ENCODE results near the gene STIP1. TPM values are rescaled to one million over a fixed set of nuclear protein-coding genes. Genes with fewer than 3 reads are reported as not detected.

Gene STIP1
- total and polyA plus RNA-seq, 10 donors, result 30.1 to 111 (median 68.7) TPM

DNA sequence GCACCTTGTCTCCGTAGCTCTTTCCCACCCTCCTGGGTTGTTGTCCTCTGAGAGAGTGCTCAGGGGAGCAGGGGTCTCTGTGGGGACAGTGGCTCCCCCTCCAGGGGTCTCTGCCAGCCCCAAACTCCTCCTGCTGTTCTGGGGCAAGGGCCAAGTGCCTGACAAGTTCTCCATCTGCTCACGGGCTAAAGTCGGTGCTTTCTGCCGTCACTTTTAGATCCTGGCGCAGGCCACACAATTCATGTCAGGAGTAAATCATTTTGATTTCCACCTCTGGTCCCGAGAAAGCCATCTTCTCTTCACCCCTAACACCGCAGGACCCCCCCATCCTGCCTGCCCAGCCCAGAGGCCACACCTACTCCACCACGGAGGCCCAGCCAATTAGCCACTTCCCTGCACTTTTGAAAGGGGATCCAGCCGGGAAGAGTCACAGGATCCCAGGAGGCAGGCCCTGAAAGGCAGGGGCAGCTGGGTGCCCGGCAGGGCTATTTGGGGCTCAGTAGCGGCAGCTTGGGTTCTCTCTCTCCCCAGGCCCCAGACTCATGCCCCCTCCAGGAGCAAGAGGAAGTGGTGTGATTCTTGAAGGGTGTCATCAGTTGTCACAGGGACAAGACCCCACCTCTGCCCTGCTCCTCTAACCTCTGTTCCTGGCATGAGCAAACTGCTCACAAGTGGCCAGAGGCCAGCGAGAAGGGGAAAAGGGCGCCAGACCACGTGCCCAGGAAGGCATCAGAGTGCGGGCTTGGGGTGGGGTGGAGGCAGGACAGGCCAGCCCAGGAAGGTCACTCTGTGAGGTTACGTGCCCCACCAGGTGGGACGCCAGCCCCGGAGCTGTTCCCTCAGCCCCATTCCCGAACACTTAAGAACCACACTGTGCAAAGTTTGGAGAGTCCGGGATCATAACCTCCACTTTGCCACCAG lies 21.3 kb upstream of the STIP1 start:
- Histone ChIP-seq H3K4me1 (peaks cover 11 to 30% (median 22%) of the 10 kb centered on the region in 6 donors), H3K36me3 (no peaks in the 10 kb centered on the region), H3K27me3 (replicated peaks in 1 of 7) (peaks cover 0 to 11% (median 0%) of the 10 kb centered on the region in 7 donors), H3K9me3 (no peaks in the 10 kb centered on the region), H3K27ac (no peak overlapping the region), H3K4me3 (peak overlapping the region in 6 of 8 donors; percentile 56 to 90 (median 80))
- DNase-seq, result no peak
- intact Hi-C loops (cut with DNase I; ENCODE audit: low total_unique reads), result no loop called here
- 57 to 75% (median 66%) methylated on average over 14 to 20 of the region's 20 CpGs for WGBS, 5 donors
- TF ChIP-seq, protein P1, sequence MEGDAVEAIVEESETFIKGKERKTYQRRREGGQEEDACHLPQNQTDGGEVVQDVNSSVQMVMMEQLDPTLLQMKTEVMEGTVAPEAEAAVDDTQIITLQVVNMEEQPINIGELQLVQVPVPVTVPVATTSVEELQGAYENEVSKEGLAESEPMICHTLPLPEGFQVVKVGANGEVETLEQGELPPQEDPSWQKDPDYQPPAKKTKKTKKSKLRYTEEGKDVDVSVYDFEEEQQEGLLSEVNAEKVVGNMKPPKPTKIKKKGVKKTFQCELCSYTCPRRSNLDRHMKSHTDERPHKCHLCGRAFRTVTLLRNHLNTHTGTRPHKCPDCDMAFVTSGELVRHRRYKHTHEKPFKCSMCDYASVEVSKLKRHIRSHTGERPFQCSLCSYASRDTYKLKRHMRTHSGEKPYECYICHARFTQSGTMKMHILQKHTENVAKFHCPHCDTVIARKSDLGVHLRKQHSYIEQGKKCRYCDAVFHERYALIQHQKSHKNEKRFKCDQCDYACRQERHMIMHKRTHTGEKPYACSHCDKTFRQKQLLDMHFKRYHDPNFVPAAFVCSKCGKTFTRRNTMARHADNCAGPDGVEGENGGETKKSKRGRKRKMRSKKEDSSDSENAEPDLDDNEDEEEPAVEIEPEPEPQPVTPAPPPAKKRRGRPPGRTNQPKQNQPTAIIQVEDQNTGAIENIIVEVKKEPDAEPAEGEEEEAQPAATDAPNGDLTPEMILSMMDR (IDR thresholded peaks at IDR 0.05 in 8 of 11, conservative IDR thresholded peaks at IDR 0.05 in 3 of 11), result no peak
- TF ChIP-seq POLR2AphosphoS5 (IDR thresholded peaks at IDR 0.05) (no peak), POLR2A (IDR thresholded peaks at IDR 0.05) (no peak)

DNA sequence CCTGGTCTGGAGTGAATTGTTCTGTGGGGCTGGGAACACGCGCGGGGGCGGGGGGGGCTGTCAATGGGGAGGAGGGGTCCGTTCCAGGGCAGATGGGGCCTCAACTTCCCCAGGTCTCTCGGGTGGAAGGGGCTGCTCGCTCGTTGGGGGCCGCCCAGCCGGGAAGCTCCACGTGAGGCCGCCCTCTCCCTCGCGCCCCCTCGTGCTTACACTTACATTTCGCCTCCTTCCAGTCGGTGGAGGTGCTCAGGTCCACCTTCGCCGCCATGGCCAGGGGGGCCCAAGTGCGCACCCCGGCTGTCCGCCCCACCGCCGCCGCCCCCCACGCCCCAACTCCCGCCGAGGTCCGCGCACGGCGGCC lies 20.5 kb upstream of the STIP1 start:
- DNase-seq, result no peak
- peaks cover 11 to 30% (median 22%) of the 10 kb centered on the region in 6 donors for H3K4me1 ChIP-seq
- H3K4me3 ChIP-seq, result peak overlapping the region; percentile 56 to 90 (median 80)
- TF ChIP-seq POLR2AphosphoS5 (IDR thresholded peaks at IDR 0.05), result no peak
- intact Hi-C loops (cut with DNase I; ENCODE audit: low total_unique reads), result no loop called here
- WGBS, 5 donors, result 0 to 3% (median 2%) methylated on average over 3 to 32 of the region's 32 CpGs
- peak overlapping the region in 7 of 8 donors; percentile 43 to 79 (median 69) for H3K27ac ChIP-seq
- no peaks in the 10 kb centered on the region for H3K36me3 ChIP-seq
- no peaks in the 10 kb centered on the region for H3K9me3 ChIP-seq
- H3K27me3 ChIP-seq (replicated peaks in 1 of 7), result peaks cover 0 to 11% (median 0%) of the 10 kb centered on the region in 7 donors

DNA sequence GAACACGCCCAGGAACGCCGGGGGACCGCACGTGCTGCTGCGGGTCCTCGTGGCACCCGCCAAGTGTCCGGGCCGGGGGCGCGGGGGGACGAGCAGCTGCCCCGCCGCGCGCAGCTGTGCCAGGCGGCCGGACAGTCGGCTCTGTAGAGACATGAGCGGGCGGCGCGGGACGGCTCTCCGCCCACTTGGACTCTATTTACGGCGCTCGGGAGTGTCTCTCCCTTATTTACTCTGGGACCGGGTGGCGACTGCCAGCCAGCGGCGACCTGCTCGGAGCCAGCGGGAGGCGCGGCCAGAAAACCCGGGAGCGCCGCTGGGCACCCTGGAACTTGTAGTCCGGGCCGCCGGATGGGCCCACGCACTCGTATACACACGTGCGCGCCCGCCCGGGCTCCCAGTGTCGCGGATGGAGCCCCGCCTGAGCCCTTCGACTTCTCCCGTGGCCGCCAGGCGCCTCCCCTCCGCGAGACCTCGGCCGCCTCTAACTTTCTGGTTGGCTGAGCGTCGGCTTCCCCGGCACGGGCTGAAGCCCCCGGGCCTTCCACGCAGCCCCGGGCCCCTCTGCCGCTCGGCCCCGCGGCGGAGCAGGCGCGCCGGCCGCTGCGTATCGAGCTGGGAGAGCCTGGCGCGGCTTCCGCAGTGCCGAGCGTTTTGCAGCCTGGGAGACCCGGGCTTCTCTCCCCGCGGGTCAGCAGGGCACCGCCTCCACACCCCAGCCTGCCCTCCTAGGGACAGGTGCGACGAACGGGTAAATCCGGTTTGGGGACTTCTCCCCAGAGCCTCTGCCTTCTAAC lies 19.9 kb upstream of the STIP1 start, which contains the start of gene MACROD1:
MACROD1 (minus strand) TSS at position 272 of the 794 bp plus-strand sequence; CDS start at position 153, 119 bp downstream.
- WGBS, 5 donors, result 1% methylated on average over 24 to 92 of the region's 92 CpGs

GRCh38 chr11:64170419-64170818 lies 15.6 kb upstream of the STIP1 start:
- peaks cover 0 to 3% (median 0%) of the 10 kb centered on the region in 8 donors for H3K9me3 ChIP-seq
- H3K27ac ChIP-seq, result no peak overlapping the region
- TF ChIP-seq POLR2A (IDR thresholded peaks at IDR 0.05) (no peak), POLR2AphosphoS5 (IDR thresholded peaks at IDR 0.05) (no peak)
- TF ChIP-seq, protein P1 (IDR thresholded peaks at IDR 0.05 in 8 of 11, conservative IDR thresholded peaks at IDR 0.05 in 3 of 11), result no peak
- peaks cover under 1 to 17% (median 11%) of the 10 kb centered on the region in 6 donors for H3K4me1 ChIP-seq
- no peaks in the 10 kb centered on the region for H3K36me3 ChIP-seq
- intact Hi-C loops (cut with DNase I; ENCODE audit: low total_unique reads), result no loop called here
- no peak for DNase-seq
- peaks cover 0 to 7% (median 0%) of the 10 kb centered on the region in 7 donors for H3K27me3 ChIP-seq (replicated peaks in 1 of 7)
- no peak overlapping the region for H3K4me3 ChIP-seq
- WGBS, 5 donors, result 82 to 89% (median 85%) methylated on average over 4 of the region's 4 CpGs

More for the DNA sequence above, 19.9 kb upstream of the STIP1 start, which contains the start of gene MACROD1:
- no peaks in the 10 kb centered on the region for H3K36me3 ChIP-seq
- peak; percentile 93 for DNase-seq
- peaks cover 11 to 30% (median 22%) of the 10 kb centered on the region in 6 donors for H3K4me1 ChIP-seq
- TF ChIP-seq, protein P1 (IDR thresholded peaks at IDR 0.05 in 8 of 11, conservative IDR thresholded peaks at IDR 0.05 in 3 of 11), result peak in 1 of 11 experiments; percentile 11
- TF ChIP-seq POLR2AphosphoS5 (IDR thresholded peaks at IDR 0.05) (peak; percentile 63 to 78 (median 76)), POLR2A (IDR thresholded peaks at IDR 0.05) (no peak)
- intact Hi-C loops (cut with DNase I; ENCODE audit: low total_unique reads), result no loop called here
- H3K27ac ChIP-seq, result peak within 1 kb of the TSS in 7 of 8 donors; percentile 43 to 79 (median 69)
- H3K4me3 ChIP-seq, result peak within 1 kb of the TSS; percentile 56 to 90 (median 80)
- peaks cover 0 to 11% (median 0%) of the 10 kb centered on the region in 7 donors for H3K27me3 ChIP-seq (replicated peaks in 1 of 7)
- no peaks in the 10 kb centered on the region for H3K9me3 ChIP-seq
